ENCODE data around the gene CTBP2. TPM values are rescaled to one million over a fixed set of nuclear protein-coding genes. Genes with fewer than 3 reads are reported as not detected.

The CTBP2 gene
- total RNA-seq, 2 donors from 2014 or later: 75.3 to 109 TPM

- no peak for DNase-seq
- Histone ChIP-seq H3K9me3 (ENCODE audit: control insufficient read depth, low read length) (no peaks in the 10 kb centered on the region), H3K36me3 (ENCODE audit: control insufficient read depth, insufficient read depth, low read length) (peaks cover 15% of the 10 kb centered on the region), H3K9ac (ENCODE audit: extremely low read depth, low read length, poor library complexity, severe bottlenecking) (no peak overlapping the region), H3K4me3 (ENCODE audit: low read length) (no peak overlapping the region), H3K4me1 (ENCODE audit: control insufficient read depth, insufficient read depth, low read length) (peaks cover 3% of the 10 kb centered on the region), H3K27me3 (ENCODE audit: control insufficient read depth, insufficient read depth, low read length, poor library complexity, severe bottlenecking) (no peaks in the 10 kb centered on the region), H3K27ac (ENCODE audit: low read depth, low read length) (no peak overlapping the region)
- Mint-ChIP-seq H3K27me3 (ENCODE audit: insufficient read depth) (no peaks in the 10 kb centered on the region), H3K9me3 (no peaks in the 10 kb centered on the region), H3K36me3 (ENCODE audit: low read depth) (peaks cover 30% of the 10 kb centered on the region), H3K4me1 (peaks cover 33% of the 10 kb centered on the region), H3K4me3 (no peak overlapping the region), H3K27ac (peak overlapping the region; percentile 25)
- no peak for TF ChIP-seq CTCF (conservative IDR thresholded peaks at IDR 0.05)
- 94% methylated on average over 9 to 11 of the region's 11 CpGs for WGBS, 2 experiments (ENCODE audit: insufficient coverage in 1 of 2, insufficient read length in 1 of 2)
Measured at GRCh38 chr10:125124115-125124487, 36.3 kb downstream of the CTBP2 start.

GRCh38 chr10:125123476-125124114, 36.8 kb downstream of the CTBP2 start:
- Mint-ChIP-seq H3K27me3 (ENCODE audit: insufficient read depth) (no peaks in the 10 kb centered on the region), H3K4me1 (peaks cover 37% of the 10 kb centered on the region), H3K9me3 (no peaks in the 10 kb centered on the region), H3K36me3 (ENCODE audit: low read depth) (peaks cover 32% of the 10 kb centered on the region), H3K4me3 (no peak overlapping the region), H3K27ac (peak overlapping the region; percentile 25)
- H3K27ac ChIP-seq (ENCODE audit: low read depth, low read length): no peak overlapping the region
- no peak overlapping the region for H3K9ac ChIP-seq (ENCODE audit: extremely low read depth, low read length, poor library complexity, severe bottlenecking)
- peaks cover 3% of the 10 kb centered on the region for H3K4me1 ChIP-seq (ENCODE audit: control insufficient read depth, insufficient read depth, low read length)
- H3K9me3 ChIP-seq (ENCODE audit: control insufficient read depth, low read length): no peaks in the 10 kb centered on the region
- no peak for TF ChIP-seq CTCF (conservative IDR thresholded peaks at IDR 0.05)
- H3K36me3 ChIP-seq (ENCODE audit: control insufficient read depth, insufficient read depth, low read length): peaks cover 11% of the 10 kb centered on the region
- H3K27me3 ChIP-seq (ENCODE audit: control insufficient read depth, insufficient read depth, low read length, poor library complexity, severe bottlenecking): no peaks in the 10 kb centered on the region
- no peak overlapping the region for H3K4me3 ChIP-seq (ENCODE audit: low read length)
- no peak for DNase-seq
- 88 to 91% methylated on average over 10 to 13 of the region's 13 CpGs for WGBS, 2 experiments (ENCODE audit: insufficient coverage in 1 of 2, insufficient read length in 1 of 2)

- Mint-ChIP-seq H3K27ac (no peak overlapping the region), H3K9me3 (no peaks in the 10 kb centered on the region), H3K36me3 (ENCODE audit: low read depth) (peaks cover 27% of the 10 kb centered on the region), H3K4me3 (no peak overlapping the region), H3K4me1 (peaks cover 40% of the 10 kb centered on the region), H3K27me3 (ENCODE audit: insufficient read depth) (no peaks in the 10 kb centered on the region)
- Histone ChIP-seq H3K36me3 (ENCODE audit: control insufficient read depth, insufficient read depth, low read length) (peaks cover 9% of the 10 kb centered on the region), H3K9me3 (ENCODE audit: control insufficient read depth, low read length) (no peaks in the 10 kb centered on the region), H3K27me3 (ENCODE audit: control insufficient read depth, insufficient read depth, low read length, poor library complexity, severe bottlenecking) (no peaks in the 10 kb centered on the region), H3K4me3 (ENCODE audit: low read length) (no peak overlapping the region), H3K9ac (ENCODE audit: extremely low read depth, low read length, poor library complexity, severe bottlenecking) (no peak overlapping the region), H3K27ac (ENCODE audit: low read depth, low read length) (no peak overlapping the region), H3K4me1 (ENCODE audit: control insufficient read depth, insufficient read depth, low read length) (peaks cover 3% of the 10 kb centered on the region)
- no peak for TF ChIP-seq CTCF (conservative IDR thresholded peaks at IDR 0.05)
- 95 to 97% methylated on average over 8 of the region's 8 CpGs for WGBS, 2 experiments (ENCODE audit: insufficient coverage in 1 of 2, insufficient read length in 1 of 2)
- DNase-seq: no peak
Measured at GRCh38 chr10:125122566-125122965, 37.8 kb downstream of the CTBP2 start.

Measured in endodermal cell (in vitro differentiated cells).